ENCODE data around the gene FOSB. TPM values are rescaled to one million over a fixed set of nuclear protein-coding genes. Genes with fewer than 3 reads are reported as not detected.

The FOSB gene
- total RNA-seq, 1 donor from 2014 or later = 13.3 TPM

GRCh38 chr19:45477713-45478453 is 10.1 kb downstream of the FOSB start:
- FAIRE-seq (no peak), DNase-seq (ENCODE audit: low read depth) (no peak)
- H3K4me3 Mint-ChIP-seq (ENCODE audit: unreplicated experiment) = peak overlapping the region; percentile 90
- peaks cover 3% of the 10 kb centered on the region for H3K27me3 Mint-ChIP-seq (ENCODE audit: low read depth, unreplicated experiment)
- H3K36me3 Mint-ChIP-seq (ENCODE audit: low read depth, unreplicated experiment) = peaks cover under 1% of the 10 kb centered on the region
- Histone ChIP-seq H3K27ac (ENCODE audit: low read depth, low read length) (peak overlapping the region; percentile 100), H2AFZ (ENCODE audit: low read depth, low read length) (no peak overlapping the region), H3K4me3 (ENCODE audit: insufficient read depth, low read depth, low read length) (peak overlapping the region; percentile 83), H3K9ac (ENCODE audit: low read length) (peak overlapping the region; percentile 97), H3K4me1 (ENCODE audit: insufficient read depth, low read length) (peaks cover 5% of the 10 kb centered on the region), H3K9me3 (ENCODE audit: insufficient read depth, low read depth, low read length) (no peaks in the 10 kb centered on the region), H3K4me2 (ENCODE audit: low read length) (peak overlapping the region; percentile 92), H3K36me3 (ENCODE audit: insufficient read depth, low read length) (no peaks in the 10 kb centered on the region), H3K27me3 (ENCODE audit: insufficient read depth, low read length) (no peaks in the 10 kb centered on the region), H3K79me2 (ENCODE audit: insufficient read depth, low read length) (no peaks in the 10 kb centered on the region), H4K20me1 (ENCODE audit: insufficient read depth, low read length) (no peaks in the 10 kb centered on the region)
- peaks cover 4% of the 10 kb centered on the region for H3K4me1 Mint-ChIP-seq (ENCODE audit: low read depth, unreplicated experiment)
- H3K9me3 Mint-ChIP-seq (ENCODE audit: unreplicated experiment) = no peaks in the 10 kb centered on the region
- peak overlapping the region; percentile 98 for H3K27ac Mint-ChIP-seq (ENCODE audit: unreplicated experiment)
- no peak for TF ChIP-seq CTCF (IDR thresholded peaks at IDR 0.05; ENCODE audit: insufficient read depth, low read depth, low read length)
- TF ChIP-seq EZH2 (IDR thresholded peaks at IDR 0.05; ENCODE audit: insufficient read depth, low read length) = no peak

GRCh38 chr19:45478454-45479238 is 10.8 kb downstream of the FOSB start:
- no peaks in the 10 kb centered on the region for H3K27me3 ChIP-seq (ENCODE audit: insufficient read depth, low read length)
- no peaks in the 10 kb centered on the region for H4K20me1 ChIP-seq (ENCODE audit: insufficient read depth, low read length)
- TF ChIP-seq EZH2 (IDR thresholded peaks at IDR 0.05; ENCODE audit: insufficient read depth, low read length) (no peak), CTCF (IDR thresholded peaks at IDR 0.05; ENCODE audit: insufficient read depth, low read depth, low read length) (peak; percentile 99)
- Mint-ChIP-seq H3K27ac (ENCODE audit: unreplicated experiment) (peak overlapping the region; percentile 98), H3K27me3 (ENCODE audit: low read depth, unreplicated experiment) (peaks cover 3% of the 10 kb centered on the region), H3K36me3 (ENCODE audit: low read depth, unreplicated experiment) (no peaks in the 10 kb centered on the region), H3K4me1 (ENCODE audit: low read depth, unreplicated experiment) (peaks cover 4% of the 10 kb centered on the region), H3K4me3 (ENCODE audit: unreplicated experiment) (peak overlapping the region; percentile 90), H3K9me3 (ENCODE audit: unreplicated experiment) (no peaks in the 10 kb centered on the region)
- FAIRE-seq = peak; percentile 26
- no peaks in the 10 kb centered on the region for H3K9me3 ChIP-seq (ENCODE audit: insufficient read depth, low read depth, low read length)
- peak overlapping the region; percentile 100 for H3K27ac ChIP-seq (ENCODE audit: low read depth, low read length)
- peak overlapping the region; percentile 92 for H3K4me2 ChIP-seq (ENCODE audit: low read length)
- H3K36me3 ChIP-seq (ENCODE audit: insufficient read depth, low read length) = no peaks in the 10 kb centered on the region
- peak; percentile 90 for DNase-seq (ENCODE audit: low read depth)
- H2AFZ ChIP-seq (ENCODE audit: low read depth, low read length) = peak overlapping the region; percentile 75
- H3K4me3 ChIP-seq (ENCODE audit: insufficient read depth, low read depth, low read length) = peak overlapping the region; percentile 83
- H3K9ac ChIP-seq (ENCODE audit: low read length) = peak overlapping the region; percentile 97
- no peaks in the 10 kb centered on the region for H3K79me2 ChIP-seq (ENCODE audit: insufficient read depth, low read length)
- peaks cover 5% of the 10 kb centered on the region for H3K4me1 ChIP-seq (ENCODE audit: insufficient read depth, low read length)
